Hepatocyte (in vitro differentiated cells): ENCODE data around the gene ATG4B. TPM values are rescaled to one million over a fixed set of nuclear protein-coding genes. Genes with fewer than 3 reads are reported as not detected.

Experiments
- DNase-seq: peaks from one replicate; pipeline ENCODE4 v3.0.0-alpha.2; 2016; ENCODE audit warnings: low spot score
- H2AFZ ChIP-seq: fragments of 200-600 bp; sonication (generic); 2 replicates; pipeline ENCODE4 v1.6.0; 2016; ENCODE audit warnings: antibody characterized with exemption, mild to moderate bottlenecking
- H3K27ac ChIP-seq: fragments of 200-600 bp; sonication (generic); 2 replicates; pipeline ENCODE4 v1.5.1; 2016; ENCODE audit warnings: mild to moderate bottlenecking
- H3K27me3 ChIP-seq: fragments of 200-600 bp; sonication (generic); 2 replicates; pipeline ENCODE4 v1.6.1; 2016
- H3K36me3 ChIP-seq: fragments of 200-600 bp; sonication (generic); replicated peaks from 2 replicates; pipeline ENCODE4 v1.5.1; 2016; ENCODE audit warnings: low read depth; ENCODE audit not compliant: insufficient read depth
- H3K4me1 ChIP-seq: fragments of 200-600 bp; sonication (generic); 2 replicates; pipeline ENCODE4 v1.5.1; 2016; ENCODE audit warnings: mild to moderate bottlenecking, moderate library complexity; ENCODE audit not compliant: insufficient read depth
- H3K4me2 ChIP-seq: fragments of 200-600 bp; sonication (generic); 2 replicates; pipeline ENCODE4 v1.6.0; 2016
- H3K4me3 ChIP-seq: fragments of 200-600 bp; sonication (generic); 2 replicates; pipeline ENCODE4 v1.5.1; 2016; ENCODE audit warnings: mild to moderate bottlenecking
- H3K79me2 ChIP-seq: fragments of 200-600 bp; sonication (generic); 2 replicates; pipeline ENCODE4 v1.6.0; 2017; ENCODE audit warnings: mild to moderate bottlenecking
- H3K9me2 ChIP-seq: fragments of 200-600 bp; sonication (generic); replicated peaks from 2 replicates; pipeline ENCODE4 v1.6.0; 2017; ENCODE audit warnings: mild to moderate bottlenecking; ENCODE audit not compliant: insufficient read depth
- H3K9me3 ChIP-seq: fragments of 200-600 bp; sonication (generic); 2 replicates; pipeline ENCODE4 v1.5.1; 2016; ENCODE audit warnings: low read depth, mild to moderate bottlenecking
- H4K20me1 ChIP-seq: fragments of 200-600 bp; sonication (generic); 2 replicates; pipeline ENCODE4 v1.6.0; 2016; ENCODE audit warnings: mild to moderate bottlenecking; ENCODE audit not compliant: insufficient read depth, poor library complexity, severe bottlenecking
- EZH2 ChIP-seq: fragments of 200-600 bp; sonication (generic); IDR thresholded peaks from 2 replicates; pipeline ENCODE4 v1.6.1; 2016; ENCODE audit warnings: antibody characterized with exemption, mild to moderate bottlenecking, borderline replicate concordance
- EZH2phosphoT487 ChIP-seq: fragments of 200-600 bp; sonication (generic); IDR thresholded peaks from one replicate; pipeline ENCODE4 v1.6.1; 2018; ENCODE audit warnings: antibody characterized with exemption, mild to moderate bottlenecking, low read depth, moderate library complexity; ENCODE audit not compliant: unreplicated experiment, severe bottlenecking
- WGBS: methylation state at CpG from one replicate; pipeline ENCODE4 v1.1.6; 2016; ENCODE audit warnings: low lambda C conversion rate; ENCODE audit errors: missing lambda C conversion rate; 5-methylcytosine and 5-hydroxymethylcytosine counted together
- polyA plus RNA-seq: library from polyadenylated mRNA; unstranded; fragments of >200 nt; fragmentation: Nextera tagmentation; extraction: Ambion mirVana; gene quantifications from 2 replicates; pipeline ENCODE4 v1.2.1, GENCODE V29; 2016
- total RNA-seq: library from RNA; depleted of rRNA; stranded (reverse); fragments of >200 nt; gene quantifications from 2 replicates; pipeline ENCODE4 v1.2.3, GENCODE V29; 2014
- TF ChIP-seq, protein P1 (sequence below): fragments of 200-600 bp; sonication (generic); IDR thresholded peaks from 2 replicates; pipeline ENCODE4 v1.5.1; 2016; ENCODE audit warnings: antibody characterized with exemption, mild to moderate bottlenecking; ENCODE audit not compliant: poor library complexity

The ATG4B gene
- total and polyA plus RNA-seq, 2 experiments from 2014 or later: 61.3 to 108 TPM

DNA sequence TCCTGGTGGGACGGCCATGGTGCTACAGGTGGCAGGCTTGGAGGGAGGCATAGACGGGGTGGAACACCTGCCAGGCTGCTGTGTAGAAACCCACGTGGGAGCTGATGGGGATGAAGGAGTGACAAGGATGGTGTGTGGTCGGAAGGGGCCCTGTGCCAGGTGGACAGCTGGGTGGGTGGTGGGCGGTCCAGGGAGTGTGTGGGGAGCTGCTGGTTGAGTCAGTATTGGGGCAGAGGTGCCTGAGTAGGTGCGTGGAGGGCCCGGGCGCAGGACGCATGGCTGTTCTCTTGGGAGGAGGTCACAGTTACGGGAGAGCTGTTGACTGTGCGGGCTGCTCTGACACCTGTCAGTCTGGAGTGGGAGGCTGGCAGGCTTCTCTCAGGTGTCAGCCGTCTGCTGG lies 84.4 kb downstream of the ATG4B start:
- Histone ChIP-seq H3K4me1 (no peaks in the 10 kb centered on the region), H3K9me2 (no peaks in the 10 kb centered on the region), H3K4me2 (no peak overlapping the region), H3K4me3 (no peak overlapping the region), H3K27ac (no peak overlapping the region), H3K36me3 (no peaks in the 10 kb centered on the region), H2AFZ (no peak overlapping the region), H4K20me1 (no peaks in the 10 kb centered on the region), H3K27me3 (no peaks in the 10 kb centered on the region), H3K79me2 (no peaks in the 10 kb centered on the region), H3K9me3 (no peaks in the 10 kb centered on the region)
- TF ChIP-seq EZH2 (no peak), EZH2phosphoT487 (no peak)
- TF ChIP-seq, protein P1, sequence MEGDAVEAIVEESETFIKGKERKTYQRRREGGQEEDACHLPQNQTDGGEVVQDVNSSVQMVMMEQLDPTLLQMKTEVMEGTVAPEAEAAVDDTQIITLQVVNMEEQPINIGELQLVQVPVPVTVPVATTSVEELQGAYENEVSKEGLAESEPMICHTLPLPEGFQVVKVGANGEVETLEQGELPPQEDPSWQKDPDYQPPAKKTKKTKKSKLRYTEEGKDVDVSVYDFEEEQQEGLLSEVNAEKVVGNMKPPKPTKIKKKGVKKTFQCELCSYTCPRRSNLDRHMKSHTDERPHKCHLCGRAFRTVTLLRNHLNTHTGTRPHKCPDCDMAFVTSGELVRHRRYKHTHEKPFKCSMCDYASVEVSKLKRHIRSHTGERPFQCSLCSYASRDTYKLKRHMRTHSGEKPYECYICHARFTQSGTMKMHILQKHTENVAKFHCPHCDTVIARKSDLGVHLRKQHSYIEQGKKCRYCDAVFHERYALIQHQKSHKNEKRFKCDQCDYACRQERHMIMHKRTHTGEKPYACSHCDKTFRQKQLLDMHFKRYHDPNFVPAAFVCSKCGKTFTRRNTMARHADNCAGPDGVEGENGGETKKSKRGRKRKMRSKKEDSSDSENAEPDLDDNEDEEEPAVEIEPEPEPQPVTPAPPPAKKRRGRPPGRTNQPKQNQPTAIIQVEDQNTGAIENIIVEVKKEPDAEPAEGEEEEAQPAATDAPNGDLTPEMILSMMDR: no peak
- 95% methylated on average over 12 of the region's 12 CpGs for WGBS
- no peak for DNase-seq

- no peak overlapping the region for H3K4me2 ChIP-seq
- TF ChIP-seq, protein P1: no peak
- TF ChIP-seq EZH2: no peak
- no peak for TF ChIP-seq EZH2phosphoT487
- no peaks in the 10 kb centered on the region for H3K4me1 ChIP-seq
- H3K4me3 ChIP-seq: no peak overlapping the region
- no peaks in the 10 kb centered on the region for H3K36me3 ChIP-seq
- H4K20me1 ChIP-seq: no peaks in the 10 kb centered on the region
- H3K9me2 ChIP-seq: no peaks in the 10 kb centered on the region
- no peaks in the 10 kb centered on the region for H3K79me2 ChIP-seq
- 98% methylated on average over 21 of the region's 21 CpGs for WGBS
- H3K9me3 ChIP-seq: no peaks in the 10 kb centered on the region
- no peak overlapping the region for H2AFZ ChIP-seq
- no peak for DNase-seq
- no peaks in the 10 kb centered on the region for H3K27me3 ChIP-seq
- H3K27ac ChIP-seq: no peak overlapping the region
Measured at GRCh38 chr2:241722896-241723454, 85.5 kb downstream of the ATG4B start.

Other genes starting within 250 kb of the ATG4B start
- gene STK25, start 129.1 kb upstream of the ATG4B start, total RNA-seq: 177 and 183 TPM in 2 replicates
- gene STK25, start 129.1 kb upstream of the ATG4B start, polyA plus RNA-seq: 192 and 199 TPM in 2 replicates
- gene BOK, start 78.9 kb upstream of the ATG4B start, total RNA-seq: 24.2 and 25.4 TPM in 2 replicates
- 26.5 and 39.7 TPM in 2 replicates for gene BOK, start 78.9 kb upstream of the ATG4B start, polyA plus RNA-seq
- gene THAP4, start 535 bp upstream of the ATG4B start, total RNA-seq: 33.5 and 43.2 TPM in 2 replicates
- gene THAP4, start 535 bp upstream of the ATG4B start, polyA plus RNA-seq: 58.1 and 59.8 TPM in 2 replicates
- gene DTYMK, start 49.1 kb downstream of the ATG4B start, total RNA-seq: 18.9 and 20.7 TPM in 2 replicates
- gene DTYMK, start 49.1 kb downstream of the ATG4B start, polyA plus RNA-seq: 52.3 and 55.5 TPM in 2 replicates
- 17.5 and 33.4 TPM in 2 replicates for gene ING5, start 64.3 kb downstream of the ATG4B start, total RNA-seq
- 27.6 and 28.9 TPM in 2 replicates for gene ING5, start 64.3 kb downstream of the ATG4B start, polyA plus RNA-seq
- 12.9 TPM in 2 replicates for gene D2HGDH, start 96.9 kb downstream of the ATG4B start, total RNA-seq
- gene D2HGDH, start 96.9 kb downstream of the ATG4B start, polyA plus RNA-seq: 41.2 and 54.8 TPM in 2 replicates
- gene GAL3ST2, start 139.1 kb downstream of the ATG4B start, total RNA-seq: 0.20 and 0.53 TPM in 2 replicates
- gene GAL3ST2, start 139.1 kb downstream of the ATG4B start, polyA plus RNA-seq: not detected in 2 replicates
- 6.8 and 9.3 TPM in 2 replicates for gene NEU4, start 171.5 kb downstream of the ATG4B start, total RNA-seq
- gene NEU4, start 171.5 kb downstream of the ATG4B start, polyA plus RNA-seq: 8.7 and 10.2 TPM in 2 replicates
- not detected in 2 replicates for gene PDCD1, start 221.2 kb downstream of the ATG4B start, total RNA-seq
- gene PDCD1, start 221.2 kb downstream of the ATG4B start, polyA plus RNA-seq: 0.44 and 0.84 TPM in 2 replicates
- gene RTP5, start 232.0 kb downstream of the ATG4B start, total RNA-seq: not detected in 2 replicates
- gene RTP5, start 232.0 kb downstream of the ATG4B start, polyA plus RNA-seq: not detected in 2 replicates